HL-60 (cell line): Measurements from ENCODE around the gene ADAMTS14.

ENCODE experiments used
- DNase-seq, 2 experiments: peaks; one replicate each; pipeline ENCODE4 v3.0.0-alpha.2; 2010 to 2020; ENCODE audit warnings: low read depth in 1 of 2, low spot score in 1 of 2
- H3K27ac ChIP-seq: fragments of 250-450 bp; sonication (Bioruptor Pico); replicated peaks from 2 replicates; pipeline ENCODE4 v1.5.1; 2020; ENCODE audit warnings: mild to moderate bottlenecking, moderate library complexity
- H3K27me3 ChIP-seq: fragments of 250-450 bp; sonication (Bioruptor Pico); 2 replicates; pipeline ENCODE4 v1.5.1; 2021; ENCODE audit warnings: mild to moderate bottlenecking, moderate library complexity; ENCODE audit not compliant: insufficient read depth, poor library complexity, severe bottlenecking
- H3K4me3 ChIP-seq: replicated peaks from 2 replicates; pipeline ENCODE4 v1.5.1; 2011; ENCODE audit warnings: mild to moderate bottlenecking, control low read depth, low read length; ENCODE audit not compliant: insufficient read depth
- GABPA ChIP-seq: IDR thresholded peaks from 2 replicates; pipeline ENCODE4 v1.6.1; 2012; ENCODE audit warnings: low read depth
- POLR2AphosphoS5 ChIP-seq: IDR thresholded peaks from 2 replicates; pipeline ENCODE4 v1.6.1; 2012; ENCODE audit warnings: low read depth
- SPI1 ChIP-seq: IDR thresholded peaks from 2 replicates; pipeline ENCODE4 v1.6.1; 2012; ENCODE audit warnings: low read depth, mild to moderate bottlenecking, borderline replicate concordance
- TF ChIP-seq, protein P1 (sequence below): IDR thresholded peaks from one replicate; pipeline ENCODE4 v1.5.1; 2011; ENCODE audit warnings: low read length, control low read depth, inconsistent platforms; ENCODE audit not compliant: insufficient read depth
- TF ChIP-seq, protein P2 (sequence below): IDR thresholded peaks from 2 replicates; pipeline ENCODE4 v1.6.1; 2012; ENCODE audit warnings: low read depth; ENCODE audit not compliant: insufficient replicate concordance

The ADAMTS14 gene

DNA sequence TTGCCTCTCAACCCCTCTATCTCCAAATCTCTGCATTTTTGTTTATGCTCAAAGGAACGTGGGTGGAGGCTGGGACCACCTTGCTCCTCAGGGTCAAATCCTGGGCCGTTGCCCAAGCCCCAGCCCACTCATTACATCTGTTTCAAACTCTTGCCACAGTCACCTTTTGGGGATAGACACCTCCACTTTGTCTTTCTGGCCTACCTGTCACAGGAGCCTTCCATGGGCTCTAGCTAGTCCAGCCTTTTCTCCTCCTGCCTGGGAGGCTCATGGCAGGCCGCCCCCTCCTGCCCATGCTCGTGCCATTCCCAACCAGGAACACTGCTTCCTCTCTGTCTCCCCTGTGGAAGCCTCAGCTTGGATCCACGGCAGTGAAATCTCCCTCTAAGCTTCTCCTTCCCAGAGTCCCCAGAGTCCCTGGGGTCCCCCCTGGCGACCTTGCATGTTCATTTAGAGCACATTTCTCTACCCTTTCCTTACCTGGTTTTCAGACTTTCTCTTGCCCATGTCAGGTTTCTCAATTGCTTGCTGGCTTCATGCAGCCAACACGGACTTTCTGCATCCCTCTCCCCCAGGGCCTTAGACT lies 2.5 kb upstream of the ADAMTS14 start:
- Histone ChIP-seq H3K27me3 (no peaks in the 10 kb centered on the region), H3K4me3 (no peak overlapping the region), H3K27ac (no peak overlapping the region)
- no peak for DNase-seq
- TF ChIP-seq POLR2AphosphoS5: no peak
- TF ChIP-seq, protein P1, sequence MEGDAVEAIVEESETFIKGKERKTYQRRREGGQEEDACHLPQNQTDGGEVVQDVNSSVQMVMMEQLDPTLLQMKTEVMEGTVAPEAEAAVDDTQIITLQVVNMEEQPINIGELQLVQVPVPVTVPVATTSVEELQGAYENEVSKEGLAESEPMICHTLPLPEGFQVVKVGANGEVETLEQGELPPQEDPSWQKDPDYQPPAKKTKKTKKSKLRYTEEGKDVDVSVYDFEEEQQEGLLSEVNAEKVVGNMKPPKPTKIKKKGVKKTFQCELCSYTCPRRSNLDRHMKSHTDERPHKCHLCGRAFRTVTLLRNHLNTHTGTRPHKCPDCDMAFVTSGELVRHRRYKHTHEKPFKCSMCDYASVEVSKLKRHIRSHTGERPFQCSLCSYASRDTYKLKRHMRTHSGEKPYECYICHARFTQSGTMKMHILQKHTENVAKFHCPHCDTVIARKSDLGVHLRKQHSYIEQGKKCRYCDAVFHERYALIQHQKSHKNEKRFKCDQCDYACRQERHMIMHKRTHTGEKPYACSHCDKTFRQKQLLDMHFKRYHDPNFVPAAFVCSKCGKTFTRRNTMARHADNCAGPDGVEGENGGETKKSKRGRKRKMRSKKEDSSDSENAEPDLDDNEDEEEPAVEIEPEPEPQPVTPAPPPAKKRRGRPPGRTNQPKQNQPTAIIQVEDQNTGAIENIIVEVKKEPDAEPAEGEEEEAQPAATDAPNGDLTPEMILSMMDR: no peak
- TF ChIP-seq GABPA: no peak
- TF ChIP-seq, protein P2, sequence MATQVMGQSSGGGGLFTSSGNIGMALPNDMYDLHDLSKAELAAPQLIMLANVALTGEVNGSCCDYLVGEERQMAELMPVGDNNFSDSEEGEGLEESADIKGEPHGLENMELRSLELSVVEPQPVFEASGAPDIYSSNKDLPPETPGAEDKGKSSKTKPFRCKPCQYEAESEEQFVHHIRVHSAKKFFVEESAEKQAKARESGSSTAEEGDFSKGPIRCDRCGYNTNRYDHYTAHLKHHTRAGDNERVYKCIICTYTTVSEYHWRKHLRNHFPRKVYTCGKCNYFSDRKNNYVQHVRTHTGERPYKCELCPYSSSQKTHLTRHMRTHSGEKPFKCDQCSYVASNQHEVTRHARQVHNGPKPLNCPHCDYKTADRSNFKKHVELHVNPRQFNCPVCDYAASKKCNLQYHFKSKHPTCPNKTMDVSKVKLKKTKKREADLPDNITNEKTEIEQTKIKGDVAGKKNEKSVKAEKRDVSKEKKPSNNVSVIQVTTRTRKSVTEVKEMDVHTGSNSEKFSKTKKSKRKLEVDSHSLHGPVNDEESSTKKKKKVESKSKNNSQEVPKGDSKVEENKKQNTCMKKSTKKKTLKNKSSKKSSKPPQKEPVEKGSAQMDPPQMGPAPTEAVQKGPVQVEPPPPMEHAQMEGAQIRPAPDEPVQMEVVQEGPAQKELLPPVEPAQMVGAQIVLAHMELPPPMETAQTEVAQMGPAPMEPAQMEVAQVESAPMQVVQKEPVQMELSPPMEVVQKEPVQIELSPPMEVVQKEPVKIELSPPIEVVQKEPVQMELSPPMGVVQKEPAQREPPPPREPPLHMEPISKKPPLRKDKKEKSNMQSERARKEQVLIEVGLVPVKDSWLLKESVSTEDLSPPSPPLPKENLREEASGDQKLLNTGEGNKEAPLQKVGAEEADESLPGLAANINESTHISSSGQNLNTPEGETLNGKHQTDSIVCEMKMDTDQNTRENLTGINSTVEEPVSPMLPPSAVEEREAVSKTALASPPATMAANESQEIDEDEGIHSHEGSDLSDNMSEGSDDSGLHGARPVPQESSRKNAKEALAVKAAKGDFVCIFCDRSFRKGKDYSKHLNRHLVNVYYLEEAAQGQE: no peak
- no peak for TF ChIP-seq SPI1

DNA sequence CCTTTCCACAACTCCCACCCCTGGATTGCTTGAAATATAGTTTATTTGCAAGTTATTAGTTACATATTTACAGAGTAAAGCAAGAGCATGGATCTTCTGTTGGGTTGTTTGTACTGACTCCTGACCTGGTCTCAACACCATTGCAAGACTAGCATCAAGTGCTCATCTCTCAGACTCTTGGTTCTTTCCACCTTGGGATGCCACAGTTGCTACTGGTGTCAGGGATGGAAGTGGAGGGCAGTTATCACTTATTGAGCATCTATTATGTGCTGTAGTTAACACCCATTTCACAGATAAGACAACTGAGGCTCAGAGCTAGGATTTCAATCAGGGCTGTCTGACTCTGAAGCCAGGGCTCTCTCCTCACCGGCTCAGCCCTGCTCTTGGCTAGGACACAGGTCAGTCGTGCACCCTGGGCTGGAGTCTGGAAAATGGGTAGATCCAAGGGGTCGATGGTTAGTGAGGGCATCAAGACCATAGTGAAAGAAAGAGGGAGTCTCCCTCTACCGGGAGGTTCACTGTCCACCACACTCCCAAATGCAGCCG lies 614 bp upstream of the ADAMTS14 start:
- peak overlapping the region; percentile 21; the same call in 1 of the 2 replicates for H3K4me3 ChIP-seq
- H3K27ac ChIP-seq: no peak overlapping the region
- TF ChIP-seq, protein P2: no peak
- TF ChIP-seq GABPA: 0 out of 2 replicates have a peak, but pooled peaks have one; percentile 2
- H3K27me3 ChIP-seq: no peaks in the 10 kb centered on the region
- no peak for DNase-seq

DNA sequence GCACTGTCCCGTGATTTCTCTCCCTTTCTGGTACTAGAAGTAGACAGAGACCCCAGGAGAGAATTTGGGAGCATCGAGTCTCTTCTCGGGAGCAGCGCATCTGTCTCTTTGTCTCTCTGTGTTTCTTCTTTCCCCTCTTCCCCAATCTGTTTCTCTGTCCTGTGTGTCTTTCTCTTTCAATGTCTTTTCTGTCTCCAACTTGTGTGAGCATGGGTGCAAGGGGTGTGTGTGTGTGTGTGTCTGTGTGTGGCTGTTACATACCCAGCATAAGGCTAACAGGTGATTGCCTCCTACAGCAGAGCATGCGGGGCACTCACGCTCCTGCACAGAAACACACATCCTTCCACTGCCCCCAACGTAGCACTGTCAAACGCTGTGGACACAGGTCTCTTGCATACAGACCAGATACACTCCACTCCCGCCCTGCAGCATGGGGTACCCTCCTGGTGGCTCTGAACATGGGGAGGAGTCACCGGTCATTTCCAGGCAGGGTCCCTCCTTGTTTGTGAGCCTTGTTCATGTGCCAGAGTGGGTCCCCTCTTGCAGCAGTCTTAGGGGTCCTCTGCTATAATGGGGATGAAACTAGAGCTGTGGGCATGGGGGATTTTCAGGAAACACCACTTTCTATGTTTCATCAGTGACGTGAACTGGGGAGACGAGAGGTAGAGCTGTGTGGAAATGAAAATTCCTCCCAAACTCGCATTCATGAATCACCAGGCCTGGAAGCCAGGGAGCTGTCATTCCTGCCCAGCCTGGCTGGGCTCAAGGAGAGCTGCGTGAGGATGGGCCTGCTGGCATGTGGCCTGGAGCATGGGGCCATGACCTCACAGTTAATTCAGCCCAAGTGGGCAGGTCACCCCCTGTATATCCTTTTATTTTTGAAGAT lies 980 bp downstream of the ADAMTS14 start:
- Histone ChIP-seq H3K27ac (no peak overlapping the region), H3K27me3 (no peaks in the 10 kb centered on the region), H3K4me3 (no peak overlapping the region)
- TF ChIP-seq, protein P2: no peak
- TF ChIP-seq POLR2AphosphoS5 (no peak), GABPA (no peak), SPI1 (no peak)
- TF ChIP-seq, protein P1: no peak
- no peak for DNase-seq
